HG02678 (cell line): ENCODE data around the gene STEEP1.

ENCODE experiments used
- ATAC-seq: cut with Tn5 transposase; IDR thresholded peaks from one replicate; pipeline ENCODE4 v1.9.1; 2021; ENCODE audit warnings: mild to moderate bottlenecking, moderate library complexity; ENCODE audit not compliant: unreplicated experiment

The STEEP1 gene

GRCh38 chrX:119565107-119565663, at the start of gene STEEP1:
TSS of gene STEEP1 (minus strand) at chrX:119565409. CDS start at chrX:119565355, 54 bp downstream.
- peak; percentile 90 for ATAC-seq

GRCh38 chrX:119614776-119615175, 49.6 kb upstream of the STEEP1 start:
- ATAC-seq: no peak

GRCh38 chrX:119607018-119607389, 41.8 kb upstream of the STEEP1 start:
- ATAC-seq: no peak

- ATAC-seq: peak; percentile 83
Observed at GRCh38 chrX:119606280-119607017, 41.2 kb upstream of the STEEP1 start, which contains the start of gene NKRF. TSS of gene NKRF (minus strand) at chrX:119606424.

- ATAC-seq: peak; percentile 33
Observed at GRCh38 chrX:119605464-119606279, 40.5 kb upstream of the STEEP1 start.

- no peak for ATAC-seq
Observed at GRCh38 chrX:119604766-119605463, 39.7 kb upstream of the STEEP1 start.

GRCh38 chrX:119602701-119603255, 37.6 kb upstream of the STEEP1 start:
- no peak for ATAC-seq

- ATAC-seq: no peak
Observed at GRCh38 chrX:119589810-119590209, 24.6 kb upstream of the STEEP1 start.

GRCh38 chrX:119583431-119584059, 18.3 kb upstream of the STEEP1 start:
- ATAC-seq: no peak

GRCh38 chrX:119579414-119579813, 14.2 kb upstream of the STEEP1 start:
- no peak for ATAC-seq

GRCh38 chrX:119574394-119575266, 9.4 kb upstream of the STEEP1 start, which contains the start of gene UBE2A:
TSS of gene UBE2A (plus strand) at chrX:119574563. CDS start at chrX:119574712, 149 bp downstream.
- peak; percentile 83 for ATAC-seq

GRCh38 chrX:119573840-119574393, 8.7 kb upstream of the STEEP1 start:
- ATAC-seq: peak; percentile 20

- no peak for ATAC-seq
Observed at GRCh38 chrX:119573222-119573621, 8.0 kb upstream of the STEEP1 start.

GRCh38 chrX:119570351-119570835, 5.2 kb upstream of the STEEP1 start:
- no peak for ATAC-seq

GRCh38 chrX:119552508-119552907, 12.7 kb downstream of the STEEP1 start:
- no peak for ATAC-seq

GRCh38 chrX:119549327-119550016, 15.7 kb downstream of the STEEP1 start:
- ATAC-seq: peak; percentile 51

- no peak for ATAC-seq
Observed at GRCh38 chrX:119541188-119541587, 24.0 kb downstream of the STEEP1 start.

- no peak for ATAC-seq
Observed at GRCh38 chrX:119539872-119540271, 25.3 kb downstream of the STEEP1 start.
